Measurements from ENCODE around the gene CUX1. TPM values are rescaled to one million over a fixed set of nuclear protein-coding genes. Genes with fewer than 3 reads are reported as not detected.

Gene CUX1
- total RNA-seq, 1 experiment from 2014 or later: 116 TPM

GRCh38 chr7:101856473-101857357 lies 39.3 kb downstream of the CUX1 start:
- intact Hi-C loops (cut with micrococcal nuclease; ENCODE audit: unreplicated experiment): no loop called here
- no peaks in the 10 kb centered on the region for H3K9me3 ChIP-seq
- no peaks in the 10 kb centered on the region for H3K36me3 ChIP-seq (ENCODE audit: control insufficient read depth, insufficient read depth, low read length)
- H3K4me3 ChIP-seq (ENCODE audit: low read depth, low read length): no peak overlapping the region
- H3K4me3 Mint-ChIP-seq (ENCODE audit: unreplicated experiment): no peak overlapping the region
- TF ChIP-seq CTCF (IDR thresholded peaks at IDR 0.05; ENCODE audit: insufficient read depth in 1 of 2, low read depth in 1 of 2, low read length in 1 of 2, severe bottlenecking in 1 of 2, unreplicated experiment in 1 of 2): peak in 1 of 2 experiments; percentile 22
- CTCF ChIA-PET: interaction anchor here (0.6 kb wide), 1 partner anchor 242 kb away, joined by 3 read pairs; no protein-coding TSS in a partner anchor
- H3K27me3 Mint-ChIP-seq (ENCODE audit: insufficient read depth, unreplicated experiment): no peaks in the 10 kb centered on the region
- no peaks in the 10 kb centered on the region for H3K27me3 ChIP-seq (replicated peaks; ENCODE audit: control insufficient read depth, insufficient read depth, low read length)
- H3K4me1 Mint-ChIP-seq (ENCODE audit: low read depth, unreplicated experiment): peaks cover 29% of the 10 kb centered on the region
- peak overlapping the region; percentile 81 for H3K27ac Mint-ChIP-seq (ENCODE audit: unreplicated experiment)
- no peak for DNase-seq
- BruUV-seq (replicated peaks): no TSS peak
- peaks cover 57% of the 10 kb centered on the region for H3K36me3 Mint-ChIP-seq (ENCODE audit: insufficient read depth, unreplicated experiment)
- POLR2A ChIA-PET: no interaction called here
- no peaks in the 10 kb centered on the region for H3K9me3 Mint-ChIP-seq (ENCODE audit: unreplicated experiment)
- H3K4me1 ChIP-seq: peaks cover 9% of the 10 kb centered on the region; the same call in 1 of the 2 replicates

GRCh38 chr7:101857358-101857811 lies 40.0 kb downstream of the CUX1 start:
- H3K9me3 ChIP-seq: no peaks in the 10 kb centered on the region
- no peak for TF ChIP-seq CTCF (IDR thresholded peaks at IDR 0.05; ENCODE audit: insufficient read depth in 1 of 2, low read depth in 1 of 2, low read length in 1 of 2, severe bottlenecking in 1 of 2, unreplicated experiment in 1 of 2)
- H3K36me3 Mint-ChIP-seq (ENCODE audit: insufficient read depth, unreplicated experiment): peaks cover 52% of the 10 kb centered on the region
- POLR2A ChIA-PET: no interaction called here
- intact Hi-C loops (cut with micrococcal nuclease; ENCODE audit: unreplicated experiment): no loop called here
- no peak for DNase-seq
- H3K4me3 Mint-ChIP-seq (ENCODE audit: unreplicated experiment): no peak overlapping the region
- no peaks in the 10 kb centered on the region for H3K9me3 Mint-ChIP-seq (ENCODE audit: unreplicated experiment)
- no TSS peak for BruUV-seq (replicated peaks)
- no peak overlapping the region for H3K4me3 ChIP-seq (ENCODE audit: low read depth, low read length)
- H3K27me3 Mint-ChIP-seq (ENCODE audit: insufficient read depth, unreplicated experiment): no peaks in the 10 kb centered on the region
- no peaks in the 10 kb centered on the region for H3K27me3 ChIP-seq (replicated peaks; ENCODE audit: control insufficient read depth, insufficient read depth, low read length)
- no peaks in the 10 kb centered on the region for H3K36me3 ChIP-seq (ENCODE audit: control insufficient read depth, insufficient read depth, low read length)
- H3K4me1 ChIP-seq: peaks cover 15% of the 10 kb centered on the region; the same call in 1 of the 2 replicates
- H3K27ac Mint-ChIP-seq (ENCODE audit: unreplicated experiment): peak overlapping the region; percentile 81
- peaks cover 23% of the 10 kb centered on the region for H3K4me1 Mint-ChIP-seq (ENCODE audit: low read depth, unreplicated experiment)
- CTCF ChIA-PET: no interaction called here

DNA sequence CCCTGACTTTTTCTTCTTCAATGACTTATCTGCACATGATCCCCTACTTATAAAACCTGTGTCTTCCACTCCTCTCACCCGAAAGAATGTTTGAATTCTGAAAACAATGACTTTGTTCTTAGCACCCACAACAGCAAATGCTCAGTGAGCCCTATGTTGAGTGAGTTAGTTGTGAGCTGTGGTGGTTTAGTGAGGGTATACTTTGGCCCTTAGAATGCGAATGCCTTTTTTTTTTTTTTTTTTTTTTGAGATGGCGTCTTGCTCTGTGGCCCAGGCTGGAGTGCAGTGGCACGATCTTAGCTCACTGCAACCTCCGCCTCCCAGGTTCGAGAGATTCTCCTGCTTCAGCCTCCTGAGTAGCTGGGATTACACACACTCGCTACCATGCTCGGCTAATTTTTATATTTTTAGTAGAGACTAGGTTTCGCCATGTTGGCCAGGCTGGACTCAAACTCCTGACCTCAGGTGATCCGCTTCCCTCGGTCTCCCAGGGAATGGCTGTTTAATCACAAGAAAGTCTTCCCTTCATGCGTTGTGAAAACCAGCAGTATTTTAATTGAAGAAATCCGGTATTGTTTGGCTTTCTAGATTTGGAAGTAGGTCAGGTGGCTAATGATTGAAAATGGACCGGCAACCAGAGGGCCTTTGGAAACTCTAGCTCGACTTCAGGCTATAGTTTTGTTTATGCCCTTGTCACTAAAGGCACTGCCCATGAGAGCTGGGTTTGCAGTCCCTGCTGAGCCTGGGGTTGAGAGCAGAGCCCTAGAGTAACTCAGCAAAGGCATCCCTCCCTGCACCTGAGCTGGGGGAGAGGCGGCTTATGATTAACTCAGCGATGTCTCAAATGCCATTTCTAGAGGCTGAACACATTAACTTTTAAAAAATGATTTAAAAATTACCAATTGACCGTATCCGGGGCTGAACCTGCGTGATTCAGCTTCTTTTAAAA lies 41.3 kb downstream of the CUX1 start:
- TF ChIP-seq CTCF (IDR thresholded peaks at IDR 0.05; ENCODE audit: insufficient read depth in 1 of 2, low read depth in 1 of 2, low read length in 1 of 2, severe bottlenecking in 1 of 2, unreplicated experiment in 1 of 2): no peak
- no peaks in the 10 kb centered on the region for H3K27me3 ChIP-seq (replicated peaks; ENCODE audit: control insufficient read depth, insufficient read depth, low read length)
- BruUV-seq (replicated peaks): no TSS peak
- POLR2A ChIA-PET: no interaction called here
- Mint-ChIP-seq H3K36me3 (ENCODE audit: insufficient read depth, unreplicated experiment) (peaks cover 52% of the 10 kb centered on the region), H3K4me3 (ENCODE audit: unreplicated experiment) (no peak overlapping the region), H3K27ac (ENCODE audit: unreplicated experiment) (peak overlapping the region; percentile 2), H3K27me3 (ENCODE audit: insufficient read depth, unreplicated experiment) (no peaks in the 10 kb centered on the region), H3K9me3 (ENCODE audit: unreplicated experiment) (no peaks in the 10 kb centered on the region), H3K4me1 (ENCODE audit: low read depth, unreplicated experiment) (peaks cover 23% of the 10 kb centered on the region)
- CTCF ChIA-PET: interaction anchor here (0.6 to 0.9 kb wide), 2 partner anchors 12 to 172 kb away, joined by 3 to 5 read pairs; no protein-coding TSS in a partner anchor
- intact Hi-C loops (cut with micrococcal nuclease; ENCODE audit: unreplicated experiment): no loop called here
- no peak overlapping the region for H3K4me3 ChIP-seq (ENCODE audit: low read depth, low read length)
- DNase-seq: no peak
- no peaks in the 10 kb centered on the region for H3K36me3 ChIP-seq (ENCODE audit: control insufficient read depth, insufficient read depth, low read length)
- peaks cover 16% of the 10 kb centered on the region; the same call in 1 of the 2 replicates for H3K4me1 ChIP-seq
- no peaks in the 10 kb centered on the region for H3K9me3 ChIP-seq

Measured in Caco-2 (cell line).